Measurements from ENCODE around the gene TFAP2E.

TFAP2E gene

GRCh38 chr1:35597870-35598269, 24.8 kb downstream of the TFAP2E start:
- H3K23ac ChIP-seq (ENCODE audit: low read length), result peak overlapping the region; percentile 20
- peaks cover 2% of the 10 kb centered on the region for H3K79me1 ChIP-seq (ENCODE audit: low read length)
- peak overlapping the region; percentile 32 for H2BK12ac ChIP-seq (ENCODE audit: low read length)
- peaks cover 10 to 14% of the 10 kb centered on the region in 2 experiments for H3K36me3 ChIP-seq (ENCODE audit: control insufficient read depth in 1 of 2, insufficient read depth in 2 of 2, low read length in 2 of 2)
- H3K27me3 ChIP-seq (ENCODE audit: insufficient read depth, low read length), result no peaks in the 10 kb centered on the region
- no peak overlapping the region for H3K4ac ChIP-seq (ENCODE audit: low read depth, low read length)
- no peak overlapping the region for H4K12ac ChIP-seq (ENCODE audit: low read depth, low read length)
- H3K18ac ChIP-seq (ENCODE audit: low read length), result peak overlapping the region; percentile 39
- no peak overlapping the region for H3K14ac ChIP-seq (ENCODE audit: low read length)
- DNase-seq, result no peak
- H3K4me3 ChIP-seq (ENCODE audit: low read depth, low read length), result no peak overlapping the region
- no peak overlapping the region for H2AFZ ChIP-seq (ENCODE audit: insufficient read depth, low read length, poor library complexity)
- no peak overlapping the region for H3K27ac ChIP-seq (ENCODE audit: low read depth, low read length)
- no peak overlapping the region for H3K4me2 ChIP-seq (ENCODE audit: low read length)
- H3K9ac ChIP-seq (ENCODE audit: low read length), result no peak overlapping the region
- no CpG with 5 or more reads among the region's 5 CpGs for WGBS (ENCODE audit: extremely low coverage, insufficient coverage, insufficient read length)
- no peak overlapping the region for H4K8ac ChIP-seq (ENCODE audit: low read depth, low read length)
- no peak overlapping the region for H4K91ac ChIP-seq (ENCODE audit: low read depth, low read length)
- H2BK120ac ChIP-seq (ENCODE audit: insufficient read depth, low read length, poor library complexity), result no peak overlapping the region
- H2AK5ac ChIP-seq (ENCODE audit: low read length), result peak overlapping the region; percentile 3
- peaks cover 21 to 26% of the 10 kb centered on the region in 2 experiments for H3K4me1 ChIP-seq (ENCODE audit: control insufficient read depth in 1 of 2, insufficient read depth in 2 of 2, low read length in 2 of 2)
- no peaks in the 10 kb centered on the region for H3K79me2 ChIP-seq (ENCODE audit: control insufficient read depth, insufficient read depth, low read length, poor library complexity)
- no peak overlapping the region for H2BK5ac ChIP-seq (ENCODE audit: low read depth, low read length, poor library complexity)
- H3K9me3 ChIP-seq (ENCODE audit: insufficient read depth, low read depth, low read length), result peaks cover 2% of the 10 kb centered on the region

- Histone ChIP-seq H3K4me1 (ENCODE audit: control insufficient read depth in 1 of 2, insufficient read depth in 2 of 2, low read length in 2 of 2) (peaks cover 20 to 25% of the 10 kb centered on the region in 2 experiments), H3K79me1 (ENCODE audit: low read length) (peaks cover 3% of the 10 kb centered on the region), H3K9me3 (ENCODE audit: insufficient read depth, low read depth, low read length) (peaks cover 2% of the 10 kb centered on the region), H3K79me2 (ENCODE audit: control insufficient read depth, insufficient read depth, low read length, poor library complexity) (no peaks in the 10 kb centered on the region), H3K23ac (ENCODE audit: low read length) (no peak overlapping the region), H2BK5ac (ENCODE audit: low read depth, low read length, poor library complexity) (no peak overlapping the region), H4K12ac (ENCODE audit: low read depth, low read length) (no peak overlapping the region), H2AK5ac (ENCODE audit: low read length) (no peak overlapping the region), H3K4me2 (ENCODE audit: low read length) (no peak overlapping the region), H3K36me3 (ENCODE audit: control insufficient read depth in 1 of 2, insufficient read depth in 2 of 2, low read length in 2 of 2) (peaks cover 14% of the 10 kb centered on the region in 2 experiments), H2AFZ (ENCODE audit: insufficient read depth, low read length, poor library complexity) (no peak overlapping the region), H4K91ac (ENCODE audit: low read depth, low read length) (no peak overlapping the region), H3K4ac (ENCODE audit: low read depth, low read length) (no peak overlapping the region), H3K27ac (ENCODE audit: low read depth, low read length) (peak overlapping the region; percentile 3), H3K27me3 (ENCODE audit: insufficient read depth, low read length) (no peaks in the 10 kb centered on the region), H3K4me3 (ENCODE audit: low read depth, low read length) (no peak overlapping the region), H4K8ac (ENCODE audit: low read depth, low read length) (no peak overlapping the region), H3K18ac (ENCODE audit: low read length) (no peak overlapping the region), H3K14ac (ENCODE audit: low read length) (no peak overlapping the region), H2BK12ac (ENCODE audit: low read length) (no peak overlapping the region), H2BK120ac (ENCODE audit: insufficient read depth, low read length, poor library complexity) (no peak overlapping the region), H3K9ac (ENCODE audit: low read length) (no peak overlapping the region)
- DNase-seq, result no peak
- WGBS (ENCODE audit: extremely low coverage, insufficient coverage, insufficient read length), result no CpG with 5 or more reads among the region's 2 CpGs
Measured at GRCh38 chr1:35598895-35599294, 25.8 kb downstream of the TFAP2E start.

- Histone ChIP-seq H3K4me3 (ENCODE audit: low read depth, low read length) (no peak overlapping the region), H2BK120ac (ENCODE audit: insufficient read depth, low read length, poor library complexity) (no peak overlapping the region), H3K27me3 (ENCODE audit: insufficient read depth, low read length) (no peaks in the 10 kb centered on the region), H3K9me3 (ENCODE audit: insufficient read depth, low read depth, low read length) (peaks cover 2% of the 10 kb centered on the region), H3K4me2 (ENCODE audit: low read length) (no peak overlapping the region), H3K79me1 (ENCODE audit: low read length) (peaks cover 8% of the 10 kb centered on the region), H4K8ac (ENCODE audit: low read depth, low read length) (no peak overlapping the region), H2BK5ac (ENCODE audit: low read depth, low read length, poor library complexity) (no peak overlapping the region), H2BK12ac (ENCODE audit: low read length) (no peak overlapping the region), H4K12ac (ENCODE audit: low read depth, low read length) (no peak overlapping the region), H4K91ac (ENCODE audit: low read depth, low read length) (no peak overlapping the region), H3K18ac (ENCODE audit: low read length) (no peak overlapping the region), H3K23ac (ENCODE audit: low read length) (no peak overlapping the region), H2AFZ (ENCODE audit: insufficient read depth, low read length, poor library complexity) (no peak overlapping the region), H3K14ac (ENCODE audit: low read length) (no peak overlapping the region), H2AK5ac (ENCODE audit: low read length) (no peak overlapping the region), H3K27ac (ENCODE audit: low read depth, low read length) (no peak overlapping the region), H3K9ac (ENCODE audit: low read length) (no peak overlapping the region), H3K4me1 (ENCODE audit: control insufficient read depth in 1 of 2, insufficient read depth in 2 of 2, low read length in 2 of 2) (peaks cover 25 to 27% of the 10 kb centered on the region in 2 experiments), H3K4ac (ENCODE audit: low read depth, low read length) (no peak overlapping the region), H3K79me2 (ENCODE audit: control insufficient read depth, insufficient read depth, low read length, poor library complexity) (no peaks in the 10 kb centered on the region), H3K36me3 (ENCODE audit: control insufficient read depth in 1 of 2, insufficient read depth in 2 of 2, low read length in 2 of 2) (peaks cover 14 to 18% of the 10 kb centered on the region in 2 experiments)
- DNase-seq, result no peak
- 100% methylated on average over 2 of the region's 3 CpGs for WGBS (ENCODE audit: extremely low coverage, insufficient coverage, insufficient read length)
Measured at GRCh38 chr1:35599411-35599810, 26.3 kb downstream of the TFAP2E start.

GRCh38 chr1:35600593-35600992, 27.5 kb downstream of the TFAP2E start:
- H2AK5ac ChIP-seq (ENCODE audit: low read length), result no peak overlapping the region
- H3K9ac ChIP-seq (ENCODE audit: low read length), result no peak overlapping the region
- H4K91ac ChIP-seq (ENCODE audit: low read depth, low read length), result no peak overlapping the region
- no peak overlapping the region for H3K4ac ChIP-seq (ENCODE audit: low read depth, low read length)
- no CpG with 5 or more reads among the region's 3 CpGs for WGBS (ENCODE audit: extremely low coverage, insufficient coverage, insufficient read length)
- no peak overlapping the region for H2AFZ ChIP-seq (ENCODE audit: insufficient read depth, low read length, poor library complexity)
- DNase-seq, result peak; percentile 51 to 80
- H4K12ac ChIP-seq (ENCODE audit: low read depth, low read length), result no peak overlapping the region
- H3K79me2 ChIP-seq (ENCODE audit: control insufficient read depth, insufficient read depth, low read length, poor library complexity), result no peaks in the 10 kb centered on the region
- H3K4me1 ChIP-seq (ENCODE audit: control insufficient read depth in 1 of 2, insufficient read depth in 2 of 2, low read length in 2 of 2), result peaks cover 34 to 36% of the 10 kb centered on the region in 2 experiments
- peak overlapping the region; percentile 21 for H3K27ac ChIP-seq (ENCODE audit: low read depth, low read length)
- H3K14ac ChIP-seq (ENCODE audit: low read length), result no peak overlapping the region
- no peak overlapping the region for H3K18ac ChIP-seq (ENCODE audit: low read length)
- no peak overlapping the region for H2BK12ac ChIP-seq (ENCODE audit: low read length)
- no peak overlapping the region for H2BK5ac ChIP-seq (ENCODE audit: low read depth, low read length, poor library complexity)
- peaks cover 2% of the 10 kb centered on the region for H3K9me3 ChIP-seq (ENCODE audit: insufficient read depth, low read depth, low read length)
- peaks cover 17% of the 10 kb centered on the region for H3K79me1 ChIP-seq (ENCODE audit: low read length)
- no peak overlapping the region for H2BK120ac ChIP-seq (ENCODE audit: insufficient read depth, low read length, poor library complexity)
- no peak overlapping the region for H3K4me3 ChIP-seq (ENCODE audit: low read depth, low read length)
- no peak overlapping the region for H4K8ac ChIP-seq (ENCODE audit: low read depth, low read length)
- H3K36me3 ChIP-seq (ENCODE audit: control insufficient read depth in 1 of 2, insufficient read depth in 2 of 2, low read length in 2 of 2), result peaks cover 12 to 16% of the 10 kb centered on the region in 2 experiments
- no peak overlapping the region for H3K4me2 ChIP-seq (ENCODE audit: low read length)
- H3K23ac ChIP-seq (ENCODE audit: low read length), result no peak overlapping the region
- H3K27me3 ChIP-seq (ENCODE audit: insufficient read depth, low read length), result no peaks in the 10 kb centered on the region
